A549 (cell line): ENCODE data around the gene KRT6C. TPM values are rescaled to one million over a fixed set of nuclear protein-coding genes. Genes with fewer than 3 reads are reported as not detected.

Experiments
- ATAC-seq, 2 experiments: fragments of 200-7000 bp in 1 of 2; fragments of >200 bp in 1 of 2; cut with Nextera tagmentation in 1 of 2; cut with Tn5 transposase in 1 of 2; 3 replicates each; pipeline versions ENCODE4 v1.8.0 to v1.9.1; 2018 to 2020; ENCODE audit warnings: mild to moderate bottlenecking in 1 of 2, moderate library complexity in 1 of 2
- CTCF ChIA-PET: fragments of 300-600 bp; sonication (Branson Sonifier 250); formaldehyde crosslinking; extraction: SDS; loops from one replicate; lab custom pipeline; 2021; ENCODE audit warnings: antibody characterized with exemption, inconsistent platforms; lab: Yijun Ruan, JAX
- POLR2A ChIA-PET: fragments of 350-600 bp; formaldehyde crosslinking; extraction: SDS; loops from one replicate; lab custom pipeline; 2021; ENCODE audit warnings: antibody characterized with exemption, inconsistent platforms; lab: Yijun Ruan, JAX
- DNase-seq, 2 experiments: peaks; one replicate each; pipeline versions ENCODE4 v3.0.0 to v3.0.0-alpha.2; 2011 to 2016; ENCODE audit warnings: low read depth in 1 of 2, low spot score in 1 of 2
- FAIRE-seq: peaks from 2 replicates; lab custom pipeline; 2011; peaks lifted over from hg19 to GRCh38; lab: Jason Lieb, UNC
- H3K27ac ChIP-seq, 2 experiments: fragments of >200 bp; sonication (Bioruptor Twin); formaldehyde crosslinking; 3 replicates each; pipeline ENCODE4 v1.5.1; 2016 to 2017
- H3K4me1 ChIP-seq: fragments of >200 bp; sonication (Bioruptor Twin); formaldehyde crosslinking; 3 replicates; pipeline ENCODE4 v1.6.1; 2016
- H3K4me2 ChIP-seq: fragments of >200 bp; sonication (Bioruptor Twin); formaldehyde crosslinking; 3 replicates; pipeline ENCODE4 v1.6.1; 2016
- H3K4me3 ChIP-seq: fragments of >200 bp; sonication (Bioruptor Twin); formaldehyde crosslinking; 3 replicates; pipeline ENCODE4 v1.5.1; 2016
- H3K9me3 ChIP-seq: fragments of >200 bp; sonication (Bioruptor Twin); formaldehyde crosslinking; 3 replicates; pipeline ENCODE4 v1.6.1; 2016
- ATOH8 ChIP-seq: fragments of 250-450 bp; sonication (Bioruptor Pico); IDR thresholded peaks from 2 replicates; pipeline ENCODE4 v1.5.0; 2020; ENCODE audit warnings: low read depth, mild to moderate bottlenecking, moderate library complexity
- CBX2 ChIP-seq: fragments of 200-600 bp; sonication (generic); IDR thresholded peaks from 2 replicates; pipeline ENCODE4 v1.6.1; 2016; ENCODE audit warnings: low read depth, mild to moderate bottlenecking, borderline replicate concordance
- CBX8 ChIP-seq: fragments of 200-600 bp; sonication (generic); IDR thresholded peaks from 2 replicates; pipeline ENCODE4 v1.6.1; 2016
- EHF ChIP-seq: fragments of 250-450 bp; sonication (Bioruptor Pico); IDR thresholded peaks from 2 replicates; pipeline ENCODE4 v1.5.0; 2020; ENCODE audit warnings: mild to moderate bottlenecking
- ELK1 ChIP-seq: fragments of 150-350 bp; IDR thresholded peaks from 2 replicates; pipeline ENCODE4 v1.6.1; 2014; ENCODE audit warnings: low read depth, mild to moderate bottlenecking, low read length
- GATA3 ChIP-seq: IDR thresholded peaks from 2 replicates; pipeline ENCODE4 v1.6.1; 2012; ENCODE audit warnings: borderline replicate concordance
- HDAC2 ChIP-seq: fragments of 200-600 bp; sonication (generic); IDR thresholded peaks from 2 replicates; pipeline ENCODE4 v1.6.1; 2016
- HOXA7 ChIP-seq: fragments of 250-450 bp; sonication (Bioruptor Pico); IDR thresholded peaks from 2 replicates; pipeline ENCODE4 v1.5.0; 2020; ENCODE audit warnings: mild to moderate bottlenecking, moderate library complexity
- JUN ChIP-seq, 2 experiments: fragments of >200 bp; sonication (Bioruptor Twin); formaldehyde crosslinking; IDR thresholded peaks; 2 replicates in 1 of 2; 3 replicates in 1 of 2; pipeline ENCODE4 v1.6.1; 2016 to 2017
- KDM1A ChIP-seq: fragments of 200-600 bp; sonication (generic); IDR thresholded peaks from 2 replicates; pipeline ENCODE4 v1.6.1; 2016; ENCODE audit warnings: low read depth, mild to moderate bottlenecking
- MAFK ChIP-seq: fragments of 450-650 bp; IDR thresholded peaks from 2 replicates; pipeline ENCODE4 v1.6.1; 2014; ENCODE audit not compliant: partially characterized antibody
- MYC ChIP-seq: IDR thresholded peaks from 2 replicates; pipeline ENCODE4 v1.6.1; 2012; ENCODE audit warnings: mild to moderate bottlenecking, inconsistent platforms, low read length, improper control_type of control experiment, borderline replicate concordance
- NFE2L2 ChIP-seq: fragments of 150-350 bp; conservative IDR thresholded peaks from 2 replicates; pipeline ENCODE4 v1.6.1; 2014; ENCODE audit warnings: low read length
- SMC3 ChIP-seq: fragments of >200 bp; sonication (Bioruptor Twin); formaldehyde crosslinking; IDR thresholded peaks from 3 replicates; pipeline ENCODE4 v1.6.1; 2018; ENCODE audit warnings: inconsistent platforms
- USF2 ChIP-seq: fragments of 450-650 bp; IDR thresholded peaks from 2 replicates; pipeline ENCODE4 v1.6.1; 2014; ENCODE audit warnings: antibody characterized with exemption
- ZC3H11A ChIP-seq: fragments of 450-650 bp; IDR thresholded peaks from 2 replicates; pipeline ENCODE4 v1.6.1; 2014; ENCODE audit warnings: antibody characterized with exemption, mild to moderate bottlenecking
- WGBS: methylation state at CpG from one replicate; pipeline ENCODE4 v1.1.6; 2017; ENCODE audit errors: missing lambda C conversion rate; 5-methylcytosine and 5-hydroxymethylcytosine counted together
- polyA minus RNA-seq: library from RNA; depleted of rRNA, polyadenylated mRNA; stranded (reverse); fragments of >200 nt; gene quantifications from 2 replicates; pipeline ENCODE4 v1.2.3, GENCODE V29; 2011; rRNA and poly(A)+ RNA removed
- polyA plus RNA-seq, 4 experiments: library from polyadenylated mRNA; depleted of rRNA in 3 of 4; stranded (reverse); fragments of >200 nt; fragmentation: RNase III in 1 of 4; extraction: RNeasy Plus Mini Kit Qiagen cat#74134 plus additional on column Dnase treatment in 1 of 4; gene quantifications; 2 replicates in 3 of 4; 3 replicates in 1 of 4; pipeline ENCODE4 v1.2.3, GENCODE V29; 2011 to 2017

KRT6C gene
- polyA plus RNA-seq (2011; rRNA removed) (not detected in 2 replicates), polyA plus RNA-seq (2017; fragmentation: RNase III; extraction: RNeasy Plus Mini Kit Qiagen cat#74134 plus additional on column Dnase treatment) (not detected in 3 replicates), polyA minus RNA-seq (not detected in 2 replicates)
- polyA plus RNA-seq (2012; cell fraction: cytosol; rRNA removed) = not detected in 2 replicates
- polyA plus RNA-seq (2012; cell fraction: nucleus; rRNA removed) = not detected in 2 replicates

GRCh38 chr12:52473768-52474167 lies at the start of gene KRT6C:
Gene KRT6C (minus strand): TSS chr12:52473805. CDS start chr12:52473737, 68 bp downstream.
- no peak within 1 kb of the TSS for H3K4me3 ChIP-seq
- ChIA-PET POLR2A (no interaction called here), CTCF (no interaction called here)
- no peak for DNase-seq
- H3K4me1 ChIP-seq = no peaks in the 10 kb centered on the region
- no peak for TF ChIP-seq USF2
- peak; percentile 97 for TF ChIP-seq MAFK
- TF ChIP-seq CBX2 = no peak
- no peak for FAIRE-seq
- H3K27ac ChIP-seq = no peak within 1 kb of the TSS
- no peak within 1 kb of the TSS for H3K4me2 ChIP-seq
- no peak for ATAC-seq
- WGBS = 67% methylated on average over 4 of the region's 4 CpGs
- no peaks in the 10 kb centered on the region for H3K9me3 ChIP-seq

GRCh38 chr12:52522346-52523011 lies 48.9 kb upstream of the KRT6C start:
- Histone ChIP-seq H3K4me1 (peaks cover 22% of the 10 kb centered on the region), H3K4me3 (no peak overlapping the region), H3K27ac (peak overlapping the region; percentile 4 to 14; a peak in 2 of 6 replicates)
- 57% methylated on average over 10 of the region's 10 CpGs for WGBS
- no peak for DNase-seq
- POLR2A ChIA-PET = no interaction called here
- CTCF ChIA-PET = interaction anchor here (0.8 to 1.9 kb wide), 6 partner anchors 10 to 150 kb away, joined by 3 to 6 read pairs (median 3); no protein-coding TSS in a partner anchor
- FAIRE-seq = no peak
- no peak for TF ChIP-seq ZC3H11A
- no peak for TF ChIP-seq EHF (CRISPR knock-in tag)
- TF ChIP-seq CBX8 = no peak
- TF ChIP-seq JUN (IDR thresholded peaks at IDR 0.05) = no peak
- TF ChIP-seq NFE2L2 = no peak
- TF ChIP-seq MYC = no peak
- TF ChIP-seq ATOH8 (CRISPR knock-in tag) = no peak
- TF ChIP-seq USF2 = no peak
- TF ChIP-seq GATA3 = no peak
- TF ChIP-seq HDAC2 = no peak
- no peak for TF ChIP-seq KDM1A
- no peak for TF ChIP-seq ELK1
- no peak for TF ChIP-seq SMC3
- TF ChIP-seq HOXA7 (CRISPR knock-in tag) = no peak
- TF ChIP-seq, all 56 proteins: peak for 0
- no peak overlapping the region; the same call in 2 of the 3 replicates for H3K4me2 ChIP-seq
- ATAC-seq = peak in 1 of 2 experiments; percentile 22; a peak in 3 of 6 replicates
- no peaks in the 10 kb centered on the region for H3K9me3 ChIP-seq

GRCh38 chr12:52521568-52522266 lies 48.1 kb upstream of the KRT6C start:
- CTCF ChIA-PET = interaction anchor here (0.8 to 3.6 kb wide), 5 partner anchors 10 to 149 kb away, joined by 3 to 14 read pairs (median 3); no protein-coding TSS in a partner anchor
- peaks cover 22% of the 10 kb centered on the region for H3K4me1 ChIP-seq
- ATAC-seq = peak in 1 of 2 experiments; percentile 15; a peak in 1 of 6 replicates

More at GRCh38 chr12:52521568-52522266, 48.1 kb upstream of the KRT6C start:
- FAIRE-seq (no peak), DNase-seq (no peak)
- TF ChIP-seq EHF (CRISPR knock-in tag) (no peak), MAFK (peak; percentile 78)
- Histone ChIP-seq H3K4me3 (no peak overlapping the region), H3K9me3 (no peaks in the 10 kb centered on the region), H3K27ac (peak overlapping the region; percentile 2 to 61; a peak in 4 of 6 replicates), H3K4me2 (peak overlapping the region; percentile 41; the same call in 2 of the 3 replicates)
- POLR2A ChIA-PET = no interaction called here
- 86% methylated on average over 10 of the region's 10 CpGs for WGBS
